Common myeloid progenitor, CD34-positive (primary cell): ENCODE results near the gene MSMB.
A peak's percentile ranks its signal among the peaks of the same experiment; 100 is the strongest.

ENCODE experiments used
- CTCF ChIA-PET: fragments of 350-600 bp; sonication (Branson Sonifier 250); formaldehyde crosslinking; loops from one replicate; lab custom pipeline; 2021; ENCODE audit warnings: antibody characterized with exemption; lab: Charles Lee
- POLR2A ChIA-PET: fragments of 350-600 bp; sonication (Branson Sonifier 250); formaldehyde crosslinking; loops from one replicate; lab custom pipeline; 2021; ENCODE audit warnings: antibody characterized with exemption; lab: Charles Lee
- DNase-seq, 3 donors: peaks; one replicate each; pipeline versions ENCODE4 v3.0.0 to v3.0.0-alpha.2; 2013
- H3K27ac ChIP-seq, 2 experiments: 1 replicate in 1 of 2; 2 replicates in 1 of 2; pipeline ENCODE4 v1.7.0; 2013; ENCODE audit warnings: inconsistent platforms in 2 of 2, low read length in 2 of 2, mild to moderate bottlenecking in 2 of 2, low read depth in 1 of 2, moderate library complexity in 1 of 2; ENCODE audit not compliant: severe bottlenecking in 2 of 2, insufficient read depth in 1 of 2, poor library complexity in 1 of 2
- H3K27me3 ChIP-seq, 5 experiments: replicated peaks in 2 of 5; 1 replicate in 3 of 5; 2 replicates in 2 of 5; pipeline versions ENCODE4 v1.6.1 to v1.7.0; 2013; ENCODE audit warnings: low read length in 4 of 5, mild to moderate bottlenecking in 2 of 5, moderate library complexity in 2 of 5, inconsistent platforms in 1 of 5; ENCODE audit not compliant: insufficient read depth in 5 of 5, control insufficient read depth in 4 of 5
- H3K36me3 ChIP-seq, 4 experiments: 1 replicate in 2 of 4; 2 replicates in 2 of 4; pipeline versions ENCODE4 v1.6.1 to v1.7.0; 2013; ENCODE audit warnings: low read length in 3 of 4, control low read depth in 1 of 4, mild to moderate bottlenecking in 1 of 4; ENCODE audit not compliant: control insufficient read depth in 4 of 4, insufficient read depth in 4 of 4
- H3K4me1 ChIP-seq, 4 experiments: 1 replicate in 3 of 4; 2 replicates in 1 of 4; pipeline versions ENCODE4 v1.6.1 to v1.7.1; 2013; ENCODE audit warnings: low read length in 3 of 4, mild to moderate bottlenecking in 3 of 4, control low read depth in 1 of 4, inconsistent platforms in 1 of 4, moderate library complexity in 1 of 4; ENCODE audit not compliant: control insufficient read depth in 4 of 4, insufficient read depth in 4 of 4; ENCODE audit errors: control extremely low read depth in 1 of 4
- H3K4me3 ChIP-seq, 7 experiments: 1 replicate in 4 of 7; 2 replicates in 3 of 7; pipeline versions ENCODE4 v1.5.1 to v1.7.0; 2013; ENCODE audit warnings: mild to moderate bottlenecking in 7 of 7, low read length in 6 of 7, moderate library complexity in 6 of 7, inconsistent platforms in 2 of 7, low read depth in 2 of 7, control low read depth in 1 of 7; ENCODE audit not compliant: insufficient read depth in 4 of 7, control insufficient read depth in 1 of 7; ENCODE audit errors: extremely low read depth in 1 of 7
- H3K9me3 ChIP-seq, 5 experiments: 1 replicate in 4 of 5; 2 replicates in 1 of 5; pipeline versions ENCODE4 v1.6.1 to v1.7.1; 2013; ENCODE audit warnings: low read length in 4 of 5, mild to moderate bottlenecking in 2 of 5, inconsistent platforms in 1 of 5, low read depth in 1 of 5, moderate library complexity in 1 of 5; ENCODE audit not compliant: control insufficient read depth in 4 of 5, insufficient read depth in 2 of 5; ENCODE audit errors: control extremely low read depth in 1 of 5
- whole genome bisulfite sequencing: methylation state at CpG from one replicate; pipeline ENCODE4 v1.1.5; 2013; ENCODE audit not compliant: insufficient coverage; 5-methylcytosine and 5-hydroxymethylcytosine counted together

Gene MSMB

DNA sequence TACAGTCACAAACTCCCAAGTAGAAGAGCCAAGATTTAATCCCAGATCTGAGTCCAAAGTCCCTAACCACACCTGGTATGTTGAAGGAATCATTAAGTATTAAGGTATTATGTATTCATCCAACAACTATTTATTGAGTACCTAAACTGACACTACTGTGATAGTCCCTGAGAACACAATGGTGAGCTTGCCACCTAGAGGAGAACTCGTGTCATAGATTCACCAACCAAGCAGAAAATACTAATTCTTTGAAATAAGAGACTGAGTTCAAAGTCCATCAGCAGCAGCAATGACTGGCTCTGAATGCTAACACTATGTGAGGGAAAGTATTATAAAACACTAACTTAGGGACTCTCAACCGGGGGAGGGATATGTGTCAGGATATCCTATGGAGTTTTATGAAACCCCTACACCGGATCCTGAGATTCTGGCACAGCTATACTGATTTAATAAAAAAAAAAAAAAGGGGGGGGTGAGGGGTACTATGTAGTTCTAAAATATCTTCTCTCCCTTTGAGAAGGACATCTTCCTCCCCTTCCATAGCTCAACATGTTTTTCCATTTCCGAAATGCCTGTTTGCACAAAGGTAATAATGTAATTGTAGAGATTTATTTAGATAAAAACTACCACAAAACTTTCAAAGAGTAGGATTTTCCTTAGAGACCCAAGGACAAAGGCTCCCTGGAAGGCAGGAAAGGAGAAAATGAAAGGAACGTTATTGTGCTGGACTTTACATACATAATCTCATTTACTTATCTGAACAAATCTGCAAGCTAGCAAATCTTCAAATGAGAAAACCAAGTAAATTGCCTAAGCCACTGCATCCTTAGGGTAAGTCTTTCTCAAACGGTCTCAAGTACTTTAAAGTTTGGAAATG, 17.2 kb downstream of the MSMB start:
- POLR2A ChIA-PET = no interaction called here
- 13% methylated on average over 1 of the region's 6 CpGs for WGBS
- DNase-seq = peak; percentile 73 to 77 (median 75)
- H3K9me3 ChIP-seq = no peaks in the 10 kb centered on the region
- CTCF ChIA-PET = interaction anchor here (1.1 to 3.0 kb wide), 13 partner anchors 9 to 68 kb away, joined by 3 to 14 read pairs (median 4); no protein-coding TSS in a partner anchor
- peaks cover 0 to 9% (median 3%) of the 10 kb centered on the region in 4 experiments for H3K36me3 ChIP-seq
- no peaks in the 10 kb centered on the region for H3K27me3 ChIP-seq
- H3K27ac ChIP-seq = peak overlapping the region; percentile 97 to 99
- H3K4me1 ChIP-seq = peaks cover 20 to 74% (median 53%) of the 10 kb centered on the region in 4 experiments
- peak overlapping the region in 6 of 7 experiments; percentile 72 to 96 (median 92) for H3K4me3 ChIP-seq

DNA sequence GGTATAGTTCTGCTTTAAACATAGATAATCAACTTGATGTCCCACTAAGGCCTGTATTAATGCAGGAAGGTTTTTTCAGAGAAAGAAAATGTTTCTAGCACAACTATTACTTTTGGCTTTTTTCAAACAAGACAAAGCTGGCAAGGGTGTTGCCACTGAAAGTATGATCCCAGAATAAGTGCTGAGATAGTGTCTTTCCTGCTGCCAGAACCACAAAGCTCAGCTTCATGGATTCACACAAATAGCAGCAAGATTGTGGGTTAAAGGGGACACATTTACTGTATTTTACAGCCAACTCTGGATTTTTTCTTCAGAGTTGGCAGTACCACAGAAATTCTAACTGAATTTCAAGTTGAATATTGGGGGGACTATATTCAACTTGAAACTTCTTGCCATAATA, 20.0 kb downstream of the MSMB start:
- H3K9me3 ChIP-seq = no peaks in the 10 kb centered on the region
- H3K36me3 ChIP-seq = peaks cover 0 to 9% (median 3%) of the 10 kb centered on the region in 4 experiments
- H3K4me1 ChIP-seq = peaks cover 27 to 80% (median 64%) of the 10 kb centered on the region in 4 experiments
- H3K27ac ChIP-seq = peak overlapping the region; percentile 35 to 97
- no peaks in the 10 kb centered on the region for H3K27me3 ChIP-seq
- CTCF ChIA-PET = interaction anchor here (0.9 to 2.2 kb wide), 6 partner anchors 9 to 43 kb away, joined by 3 to 8 read pairs (median 6); no protein-coding TSS in a partner anchor
- DNase-seq = no peak
- POLR2A ChIA-PET = interaction anchor here (0.6 kb wide), 1 partner anchor 14 kb away, joined by 3 read pairs; no protein-coding TSS in a partner anchor
- no peak overlapping the region for H3K4me3 ChIP-seq

- ChIA-PET CTCF (interaction anchor here (0.9 to 2.6 kb wide), 6 partner anchors 8 to 79 kb away, joined by 3 to 11 read pairs (median 6); no protein-coding TSS in a partner anchor), POLR2A (interaction anchor here (0.6 kb wide), 1 partner anchor 15 kb away, joined by 3 read pairs; no protein-coding TSS in a partner anchor)
- H3K4me1 ChIP-seq = peaks cover 30 to 82% (median 68%) of the 10 kb centered on the region in 4 experiments
- H3K9me3 ChIP-seq = no peaks in the 10 kb centered on the region
- no peak overlapping the region for H3K4me3 ChIP-seq
- no peak for DNase-seq
- no peaks in the 10 kb centered on the region for H3K27me3 ChIP-seq
- peaks cover 0 to 9% (median 3%) of the 10 kb centered on the region in 4 experiments for H3K36me3 ChIP-seq
- peak overlapping the region; percentile 26 to 97 for H3K27ac ChIP-seq
- WGBS = no CpG with 5 or more reads among the region's 2 CpGs
Observed at GRCh38 chr10:46025406-46025805, 20.7 kb downstream of the MSMB start.

DNA sequence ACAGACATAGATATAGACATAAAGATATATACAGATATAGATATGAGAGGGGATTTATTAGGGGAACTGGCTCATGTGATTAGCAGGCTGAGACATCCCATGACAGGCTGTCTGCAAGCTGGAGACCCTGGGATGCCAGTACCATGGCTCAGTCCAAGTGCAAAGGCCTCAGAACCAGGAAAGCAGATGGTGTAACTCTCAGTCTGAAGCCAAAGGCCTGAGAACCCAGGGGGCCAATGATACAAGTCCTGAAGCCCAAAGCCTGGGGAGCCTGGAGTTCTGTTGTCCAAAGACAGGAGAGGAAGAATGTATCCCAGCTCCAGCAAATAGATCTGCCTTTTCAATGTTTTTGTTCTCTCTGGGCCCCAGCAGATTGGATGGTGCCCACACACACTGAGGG, 21.1 kb downstream of the MSMB start:
- H3K4me3 ChIP-seq = no peak overlapping the region

DNA sequence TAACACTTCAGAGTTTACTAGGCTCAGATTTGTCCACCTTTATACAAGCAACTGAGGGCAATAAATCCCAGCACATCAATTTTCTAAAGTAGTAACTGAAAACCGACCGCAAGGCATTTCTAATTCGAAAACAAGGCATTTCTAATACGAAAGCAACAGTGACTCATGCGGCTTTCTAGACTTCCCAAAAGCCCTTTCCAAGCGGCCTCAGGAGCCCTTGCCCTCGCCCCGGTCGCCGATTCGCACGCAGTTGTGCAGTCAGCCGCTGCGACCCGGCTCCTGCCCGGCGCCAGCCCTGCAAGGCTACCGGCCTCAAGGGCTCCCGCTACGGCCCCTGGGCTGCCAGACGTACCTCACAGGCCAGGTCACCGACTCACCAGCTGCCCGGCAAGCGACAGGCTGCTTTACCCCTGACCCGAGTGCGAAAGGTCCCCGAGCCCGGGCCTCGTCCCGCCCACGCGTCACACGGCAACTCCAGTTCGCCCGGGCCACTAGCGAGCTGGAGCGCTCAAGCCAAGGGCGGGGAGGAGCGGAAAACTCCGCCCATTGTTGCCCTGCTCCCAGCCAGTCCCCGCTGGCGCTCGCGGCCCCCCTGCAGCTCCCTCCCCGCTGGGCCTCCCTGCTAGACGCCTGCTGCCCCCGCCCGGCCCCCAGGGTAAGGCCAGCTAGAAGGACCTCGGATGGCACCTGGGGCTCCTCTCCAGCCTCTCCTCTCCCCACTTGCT, 22.9 kb downstream of the MSMB start:
- POLR2A ChIA-PET = interaction anchor here (0.9 to 2.3 kb wide), 2 partner anchors 15 to 19 kb away, joined by 3 to 10 read pairs; no protein-coding TSS in a partner anchor
- peaks cover 39 to 87% (median 74%) of the 10 kb centered on the region in 4 experiments for H3K4me1 ChIP-seq
- H3K4me3 ChIP-seq = peak overlapping the region; percentile 49 to 91 (median 77)
- peak overlapping the region; percentile 89 to 97 for H3K27ac ChIP-seq
- H3K9me3 ChIP-seq = no peaks in the 10 kb centered on the region
- no peaks in the 10 kb centered on the region for H3K27me3 ChIP-seq
- DNase-seq = peak; percentile 90 to 94 (median 92)
- peaks cover 0 to 12% (median 3%) of the 10 kb centered on the region in 4 experiments for H3K36me3 ChIP-seq
- CTCF ChIA-PET = interaction anchor here (0.9 to 2.6 kb wide), 7 partner anchors 8 to 34 kb away, joined by 4 to 11 read pairs (median 7); no protein-coding TSS in a partner anchor
- WGBS = 0% methylated on average over 48 of the region's 49 CpGs

More for the DNA sequence above, 21.1 kb downstream of the MSMB start:
- Histone ChIP-seq H3K27me3 (no peaks in the 10 kb centered on the region), H3K36me3 (peaks cover 0 to 9% (median 3%) of the 10 kb centered on the region in 4 experiments), H3K4me1 (peaks cover 34 to 86% (median 72%) of the 10 kb centered on the region in 4 experiments), H3K9me3 (no peaks in the 10 kb centered on the region), H3K27ac (peak overlapping the region; percentile 26 to 97)
- POLR2A ChIA-PET = no interaction called here
- CTCF ChIA-PET = interaction anchor here (0.7 to 2.6 kb wide), 6 partner anchors 10 to 202 kb away, joined by 3 to 11 read pairs (median 5); no protein-coding TSS in a partner anchor
- DNase-seq = no peak

- H3K27ac ChIP-seq = peak overlapping the region in 1 of 2 experiments; percentile 92
- H3K4me3 ChIP-seq = peak overlapping the region in 5 of 7 experiments; percentile 4 to 53 (median 47)
Observed at GRCh38 chr10:46020344-46020657, 25.8 kb downstream of the MSMB start.

More at GRCh38 chr10:46020344-46020657, 25.8 kb downstream of the MSMB start:
- no peaks in the 10 kb centered on the region for H3K27me3 ChIP-seq
- peaks cover 39 to 81% (median 65%) of the 10 kb centered on the region in 4 experiments for H3K4me1 ChIP-seq
- peak in 1 of 3 donors; percentile 20 for DNase-seq
- no peaks in the 10 kb centered on the region for H3K9me3 ChIP-seq
- peaks cover 2 to 15% (median 8%) of the 10 kb centered on the region in 4 experiments for H3K36me3 ChIP-seq
- ChIA-PET CTCF (interaction anchor here (1.5 to 6.8 kb wide), 4 partner anchors 9 to 207 kb away, joined by 4 to 57 read pairs (median 6); no protein-coding TSS in a partner anchor), POLR2A (no interaction called here)
- 100% methylated on average over 1 of the region's 3 CpGs for WGBS
